ENCODE data around the gene PAK6.
A peak's percentile ranks its signal among the peaks of the same experiment; 100 is the strongest.

DNA sequence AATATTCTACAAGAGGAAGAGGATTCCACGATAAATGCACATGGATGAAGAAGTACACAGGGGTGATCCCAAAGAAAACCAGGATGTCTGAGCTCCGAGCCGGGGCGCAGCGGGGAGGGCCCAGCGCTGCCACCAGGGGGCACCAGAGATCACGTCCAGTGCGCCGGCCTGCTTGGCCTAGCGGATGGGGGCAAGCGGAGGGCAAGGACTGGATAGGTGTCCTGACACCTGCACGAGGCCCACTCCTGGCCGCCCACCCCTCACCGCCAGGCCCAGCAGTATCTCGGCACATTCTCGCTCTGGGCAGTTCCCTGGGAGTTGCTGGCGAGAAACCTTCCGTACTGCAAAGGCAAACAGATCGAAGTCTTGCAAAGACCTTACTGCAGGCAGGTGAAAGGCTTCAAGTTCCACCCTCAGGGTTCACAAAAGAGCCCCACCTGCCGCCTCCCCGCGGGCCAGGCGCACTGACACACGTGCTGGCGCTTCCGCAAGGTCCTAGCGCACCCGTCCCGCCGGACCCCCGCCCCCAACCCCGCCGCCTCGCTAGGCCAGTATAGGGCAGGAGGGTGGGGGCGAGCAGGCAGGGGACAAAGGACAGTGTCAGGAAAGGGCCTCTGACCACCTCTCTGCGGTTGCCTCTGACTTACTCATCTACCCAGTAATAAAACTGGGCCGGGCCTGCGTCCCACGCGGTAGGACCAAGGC is 40.7 kb downstream of the PAK6 start:
- TF ChIP-seq CTCF (IDR thresholded peaks at IDR 0.05; ENCODE audit: low read depth, low read length): peak; percentile 97
- no peak for TF ChIP-seq EZH2phosphoT487 (IDR thresholded peaks at IDR 0.05; ENCODE audit: low read depth)
